Lower lobe of right lung (tissue), 2 donors: Measurements from ENCODE around the gene ATP13A4. TPM values are rescaled to one million over a fixed set of nuclear protein-coding genes. Genes with fewer than 3 reads are reported as not detected.

Experiments
- ATAC-seq, 2 donors: fragments of 200-7000 bp; cut with Tn5 transposase; one replicate each; pipeline ENCODE4 v1.9.1; 2020 to 2022; ENCODE audit warnings: mild to moderate bottlenecking in 2 of 2, moderate library complexity in 2 of 2
- DNase-seq: peaks from one replicate; pipeline ENCODE4 v3.0.0-alpha.2; 2020
- H3K27ac ChIP-seq: fragments of 200-600 bp; one replicate; pipeline ENCODE4 v1.8.0; 2022
- H3K27me3 ChIP-seq: fragments of 200-600 bp; one replicate; pipeline ENCODE4 v1.8.0; 2022; ENCODE audit warnings: low read depth
- H3K36me3 ChIP-seq: fragments of 200-600 bp; one replicate; pipeline ENCODE4 v1.8.0; 2022; ENCODE audit warnings: mild to moderate bottlenecking
- H3K4me1 ChIP-seq: fragments of 200-600 bp; one replicate; pipeline ENCODE4 v1.8.0; 2022
- H3K4me3 ChIP-seq: fragments of 200-600 bp; one replicate; pipeline ENCODE4 v1.8.0; 2022; ENCODE audit warnings: mild to moderate bottlenecking
- H3K9me3 ChIP-seq: fragments of 200-600 bp; one replicate; pipeline ENCODE4 v1.8.0; 2022
- CTCF ChIP-seq: fragments of 200-600 bp; IDR thresholded peaks from one replicate; pipeline ENCODE4 v1.8.0; 2022; ENCODE audit warnings: antibody characterized with exemption, mild to moderate bottlenecking
- intact Hi-C: fragments of 100-400 bp; cut with DNase I; formaldehyde crosslinking; loops from one replicate; pipeline ENCODE4 v1.11.0; 2022
- total RNA-seq: library from RNA; stranded (reverse); fragmentation: NEBNext Ultra II Directional; extraction: Animal tissue kit (Norgen Biotek cat#: 25700); gene quantifications from one replicate; pipeline ENCODE4 v1.2.1, GENCODE V29; 2021
- donor health status: DM: no; HTN: yes; CAD: no; lungs with severe emphysema.

Gene ATP13A4
- total RNA-seq, 1 donor from 2014 or later: 188 TPM

GRCh38 chr3:193378706-193379105 lies 176.0 kb downstream of the ATP13A4 start, which contains the start of gene ATP13A5:
TSS of gene ATP13A5 (minus strand) at chr3:193378753. CDS start at chr3:193378725, 28 bp downstream.
- TF ChIP-seq CTCF: no peak

GRCh38 chr3:193377591-193377990 lies 177.1 kb downstream of the ATP13A4 start:
- Histone ChIP-seq H3K4me1 (no peaks in the 10 kb centered on the region), H3K4me3 (no peak overlapping the region), H3K27me3 (no peaks in the 10 kb centered on the region), H3K36me3 (no peaks in the 10 kb centered on the region), H3K27ac (no peak overlapping the region), H3K9me3 (no peaks in the 10 kb centered on the region)
- intact Hi-C loops: no loop called here
- ATAC-seq: no peak
- no peak for TF ChIP-seq CTCF
- DNase-seq: no peak

More at GRCh38 chr3:193378706-193379105, 176.0 kb downstream of the ATP13A4 start, which contains the start of gene ATP13A5:
- no peaks in the 10 kb centered on the region for H3K9me3 ChIP-seq
- intact Hi-C loops: no loop called here
- no peaks in the 10 kb centered on the region for H3K27me3 ChIP-seq
- ATAC-seq (no peak), DNase-seq (no peak)
- H3K36me3 ChIP-seq: no peaks in the 10 kb centered on the region
- no peaks in the 10 kb centered on the region for H3K4me1 ChIP-seq
- no peak within 1 kb of the TSS for H3K27ac ChIP-seq
- H3K4me3 ChIP-seq: no peak within 1 kb of the TSS

GRCh38 chr3:193375614-193376013 lies 179.1 kb downstream of the ATP13A4 start:
- Histone ChIP-seq H3K27ac (no peak overlapping the region), H3K36me3 (no peaks in the 10 kb centered on the region), H3K4me1 (no peaks in the 10 kb centered on the region), H3K27me3 (no peaks in the 10 kb centered on the region), H3K4me3 (no peak overlapping the region), H3K9me3 (no peaks in the 10 kb centered on the region)
- TF ChIP-seq CTCF: no peak
- no peak for ATAC-seq
- no peak for DNase-seq
- intact Hi-C loops: no loop called here

- Histone ChIP-seq H3K27ac (no peak overlapping the region), H3K4me3 (no peak overlapping the region), H3K36me3 (no peaks in the 10 kb centered on the region), H3K27me3 (no peaks in the 10 kb centered on the region), H3K9me3 (no peaks in the 10 kb centered on the region), H3K4me1 (no peaks in the 10 kb centered on the region)
- no peak for TF ChIP-seq CTCF
- intact Hi-C loops: no loop called here
- DNase-seq (no peak), ATAC-seq (no peak)
Measured at GRCh38 chr3:193372783-193373182, 181.9 kb downstream of the ATP13A4 start.

- DNase-seq (no peak), ATAC-seq (no peak)
- Histone ChIP-seq H3K27ac (no peak overlapping the region), H3K27me3 (no peaks in the 10 kb centered on the region), H3K36me3 (no peaks in the 10 kb centered on the region), H3K9me3 (no peaks in the 10 kb centered on the region), H3K4me3 (no peak overlapping the region), H3K4me1 (no peaks in the 10 kb centered on the region)
- intact Hi-C loops: no loop called here
- TF ChIP-seq CTCF: no peak
Measured at GRCh38 chr3:193367868-193368267, 186.8 kb downstream of the ATP13A4 start.

GRCh38 chr3:193357291-193357690 lies 197.4 kb downstream of the ATP13A4 start:
- DNase-seq: no peak
- Histone ChIP-seq H3K4me1 (no peaks in the 10 kb centered on the region), H3K4me3 (no peak overlapping the region), H3K27ac (no peak overlapping the region), H3K27me3 (no peaks in the 10 kb centered on the region), H3K9me3 (no peaks in the 10 kb centered on the region), H3K36me3 (no peaks in the 10 kb centered on the region)
- intact Hi-C loops: no loop called here
- no peak for ATAC-seq
- no peak for TF ChIP-seq CTCF
